CD8-positive, alpha-beta memory T cell (primary cell): ENCODE measurements around the gene SESTD1. TPM values are rescaled to one million over a fixed set of nuclear protein-coding genes. Genes with fewer than 3 reads are reported as not detected.
A peak's percentile ranks its signal among the peaks of the same experiment; 100 is the strongest.
"Not testable (repeated sequence)": the region's sequence is repeated elsewhere in the genome, so short reads cannot be mapped to it uniquely, and the experiment has no call there.

ENCODE experiments used
- CTCF ChIA-PET: fragments of 350-600 bp; sonication (Branson Sonifier 250); formaldehyde crosslinking; loops from one replicate; lab custom pipeline; 2021; ENCODE audit warnings: antibody characterized with exemption; lab: Charles Lee
- POLR2A ChIA-PET: fragments of 350-600 bp; sonication (Branson Sonifier 250); formaldehyde crosslinking; loops from one replicate; lab custom pipeline; 2021; ENCODE audit warnings: antibody characterized with exemption; lab: Charles Lee
- DNase-seq, 5 donors: peaks; one replicate each; pipeline versions ENCODE4 v3.0.0 to v3.0.0-alpha.2; 2020 to 2022; ENCODE audit warnings: mixed read lengths in 1 of 5
- H3K27ac ChIP-seq: one replicate; pipeline ENCODE4 v1.7.0; 2013; ENCODE audit warnings: low read depth, mild to moderate bottlenecking, low read length, moderate library complexity
- H3K27me3 ChIP-seq: 2 replicates; pipeline ENCODE4 v1.7.0; 2013; ENCODE audit warnings: low read length, mild to moderate bottlenecking; ENCODE audit not compliant: insufficient read depth, poor library complexity, severe bottlenecking
- H3K36me3 ChIP-seq: 2 replicates; pipeline ENCODE4 v1.7.0; 2013; ENCODE audit warnings: mild to moderate bottlenecking, low read length, moderate library complexity; ENCODE audit not compliant: insufficient read depth
- H3K4me1 ChIP-seq: 2 replicates; pipeline ENCODE4 v1.7.0; 2013; ENCODE audit warnings: mild to moderate bottlenecking, low read length, moderate library complexity; ENCODE audit not compliant: insufficient read depth
- H3K4me3 ChIP-seq: 2 replicates; pipeline ENCODE4 v1.7.0; 2013; ENCODE audit warnings: mild to moderate bottlenecking, low read length
- H3K9me3 ChIP-seq: 2 replicates; pipeline ENCODE4 v1.7.0; 2013; ENCODE audit warnings: mild to moderate bottlenecking, low read length
- H3K27ac Mint-ChIP-seq, 8 donors: one replicate each; pipeline ENCODE4 v1.8.0; 2020 to 2021; ENCODE audit warnings: mixed read lengths in 8 of 8, mild to moderate bottlenecking in 6 of 8, inconsistent platforms in 3 of 8, moderate library complexity in 3 of 8
- H3K27me3 Mint-ChIP-seq, 2 donors: one replicate each; pipeline ENCODE4 v1.8.0; 2020 to 2021; ENCODE audit warnings: mixed read lengths in 2 of 2, mild to moderate bottlenecking in 1 of 2, moderate library complexity in 1 of 2
- H3K36me3 Mint-ChIP-seq, 3 donors: one replicate each; pipeline ENCODE4 v1.8.0; 2020 to 2021; ENCODE audit warnings: mixed read lengths in 3 of 3, inconsistent platforms in 1 of 3, mild to moderate bottlenecking in 1 of 3
- H3K4me1 Mint-ChIP-seq, 3 donors: one replicate each; pipeline ENCODE4 v1.8.0; 2020 to 2021; ENCODE audit warnings: mixed read lengths in 3 of 3, inconsistent platforms in 1 of 3, mild to moderate bottlenecking in 1 of 3
- H3K4me3 Mint-ChIP-seq, 7 donors: one replicate each; pipeline ENCODE4 v1.8.0; 2020 to 2021; ENCODE audit warnings: mixed read lengths in 7 of 7, mild to moderate bottlenecking in 6 of 7, moderate library complexity in 4 of 7, inconsistent platforms in 2 of 7
- H3K9me3 Mint-ChIP-seq, 5 donors: one replicate each; pipeline ENCODE4 v1.8.0; 2020 to 2022; ENCODE audit warnings: mixed read lengths in 5 of 5, mild to moderate bottlenecking in 3 of 5, moderate library complexity in 2 of 5, inconsistent platforms in 1 of 5
- polyA plus RNA-seq: library from polyadenylated mRNA; unstranded; fragments of 300-500 nt; fragmentation: Illumina TruSeq; gene quantifications from one replicate; pipeline ENCODE4 v1.2.3, GENCODE V29; 2021
- total RNA-seq, 2 experiments: library from RNA; stranded (reverse); gene quantifications; one replicate each; pipeline ENCODE4 v1.2.3, GENCODE V29; 2021

The SESTD1 gene
- total and polyA plus RNA-seq, 3 experiments from 2014 or later, result 1.6 to 3.7 (median 2.2) TPM

- no peaks in the 10 kb centered on the region for H3K27me3 Mint-ChIP-seq
- H3K9me3 Mint-ChIP-seq, result peaks cover 0 to 16% (median 4%) of the 10 kb centered on the region in 5 donors
- Histone ChIP-seq H3K27ac (no peak overlapping the region), H3K4me3 (no peak overlapping the region), H3K9me3 (no peaks in the 10 kb centered on the region), H3K27me3 (no peaks in the 10 kb centered on the region), H3K36me3 (no peaks in the 10 kb centered on the region), H3K4me1 (no peaks in the 10 kb centered on the region)
- peaks cover 7 to 63% (median 21%) of the 10 kb centered on the region in 3 donors for H3K4me1 Mint-ChIP-seq
- no peak for DNase-seq
- ChIA-PET POLR2A (no interaction called here), CTCF (no interaction called here)
- peaks cover 0 to 3% (median 0%) of the 10 kb centered on the region in 3 donors for H3K36me3 Mint-ChIP-seq
- H3K4me3 Mint-ChIP-seq, result no peak overlapping the region
- H3K27ac Mint-ChIP-seq, result no peak overlapping the region
Measured at GRCh38 chr2:179250848-179251504, 13.7 kb downstream of the SESTD1 start.

DNA sequence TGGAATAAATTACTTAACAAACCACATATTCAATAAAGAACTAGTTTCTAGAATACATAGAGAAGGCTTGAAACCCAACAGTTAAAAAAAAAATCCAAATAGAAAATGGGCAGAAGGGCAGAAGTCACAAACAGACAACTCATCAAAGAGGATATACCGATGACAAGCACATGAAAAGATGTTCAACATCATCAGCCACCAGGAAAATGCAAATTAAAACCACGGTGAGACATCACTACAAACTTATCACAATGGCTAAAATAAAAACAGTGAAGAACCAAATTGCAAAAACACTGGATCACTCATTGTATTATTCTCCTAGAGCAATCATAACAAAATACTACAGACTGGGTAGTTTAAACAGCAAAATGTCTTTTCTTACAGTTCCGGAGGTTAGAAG lies 14.5 kb downstream of the SESTD1 start:
- Mint-ChIP-seq H3K27ac (peak overlapping the region in 1 of 8 donors; percentile 25), H3K9me3 (peaks cover 0 to 16% (median 4%) of the 10 kb centered on the region in 5 donors), H3K4me3 (no peak overlapping the region), H3K27me3 (peaks cover 0 to 2% of the 10 kb centered on the region in 2 donors), H3K36me3 (peaks cover 0 to 3% (median 0%) of the 10 kb centered on the region in 3 donors), H3K4me1 (peaks cover 7 to 60% (median 21%) of the 10 kb centered on the region in 3 donors)
- DNase-seq, result no peak
- H3K4me1 ChIP-seq, result no peaks in the 10 kb centered on the region
- POLR2A ChIA-PET, result no interaction called here
- H3K27me3 ChIP-seq, result no peaks in the 10 kb centered on the region
- H3K4me3 ChIP-seq, result no peak overlapping the region
- no peaks in the 10 kb centered on the region for H3K9me3 ChIP-seq
- no peaks in the 10 kb centered on the region for H3K36me3 ChIP-seq
- no peak overlapping the region for H3K27ac ChIP-seq
- CTCF ChIA-PET, result no interaction called here

GRCh38 chr2:179248024-179248348 lies 16.6 kb downstream of the SESTD1 start:
- H3K4me3 ChIP-seq, result no peak overlapping the region
- ChIA-PET POLR2A (no interaction called here), CTCF (no interaction called here)
- H3K9me3 Mint-ChIP-seq, result peaks cover 0 to 16% (median 3%) of the 10 kb centered on the region in 5 donors
- peaks cover 0 to 2% of the 10 kb centered on the region in 2 donors for H3K27me3 Mint-ChIP-seq
- H3K36me3 Mint-ChIP-seq, result peaks cover 0 to 3% (median under 1%) of the 10 kb centered on the region in 3 donors
- no peaks in the 10 kb centered on the region for H3K36me3 ChIP-seq
- no peak for DNase-seq
- no peaks in the 10 kb centered on the region for H3K27me3 ChIP-seq
- H3K4me1 ChIP-seq, result no peaks in the 10 kb centered on the region
- no peaks in the 10 kb centered on the region for H3K9me3 ChIP-seq
- no peak overlapping the region for H3K27ac Mint-ChIP-seq
- peak overlapping the region in 2 of 7 donors; percentile 4 to 45 for H3K4me3 Mint-ChIP-seq
- peaks cover 7 to 51% (median 21%) of the 10 kb centered on the region in 3 donors for H3K4me1 Mint-ChIP-seq
- H3K27ac ChIP-seq, result no peak overlapping the region

GRCh38 chr2:179247318-179248023 lies 17.2 kb downstream of the SESTD1 start:
- DNase-seq, result no peak
- H3K27ac Mint-ChIP-seq, result peak overlapping the region in 1 of 8 donors; percentile 61
- H3K36me3 Mint-ChIP-seq, result peaks cover 0 to 3% (median 2%) of the 10 kb centered on the region in 3 donors
- peaks cover 0 to 16% (median 4%) of the 10 kb centered on the region in 5 donors for H3K9me3 Mint-ChIP-seq
- H3K4me1 Mint-ChIP-seq, result peaks cover 6 to 46% (median 16%) of the 10 kb centered on the region in 3 donors
- Histone ChIP-seq H3K4me1 (no peaks in the 10 kb centered on the region), H3K4me3 (no peak overlapping the region), H3K27ac (no peak overlapping the region), H3K36me3 (no peaks in the 10 kb centered on the region), H3K27me3 (no peaks in the 10 kb centered on the region), H3K9me3 (no peaks in the 10 kb centered on the region)
- H3K4me3 Mint-ChIP-seq, result peak overlapping the region in 2 of 7 donors; percentile 4 to 45
- H3K27me3 Mint-ChIP-seq, result peaks cover 0 to 2% of the 10 kb centered on the region in 2 donors
- CTCF ChIA-PET, result no interaction called here
- POLR2A ChIA-PET, result no interaction called here

GRCh38 chr2:179245843-179246242 lies 18.8 kb downstream of the SESTD1 start:
- H3K36me3 Mint-ChIP-seq, H3K4me3 ChIP-seq, POLR2A ChIA-PET, H3K27me3 Mint-ChIP-seq, H3K27ac Mint-ChIP-seq, CTCF ChIA-PET, H3K27me3 ChIP-seq, H3K4me1 ChIP-seq, DNase-seq, H3K36me3 ChIP-seq, H3K9me3 ChIP-seq, H3K4me3 Mint-ChIP-seq, H3K27ac ChIP-seq: not testable (repeated sequence)
- peaks cover 0 to 14% (median 7%) of the 10 kb centered on the region in 5 donors for H3K9me3 Mint-ChIP-seq
- peaks cover 0 to 29% (median 8%) of the 10 kb centered on the region in 3 donors for H3K4me1 Mint-ChIP-seq

DNA sequence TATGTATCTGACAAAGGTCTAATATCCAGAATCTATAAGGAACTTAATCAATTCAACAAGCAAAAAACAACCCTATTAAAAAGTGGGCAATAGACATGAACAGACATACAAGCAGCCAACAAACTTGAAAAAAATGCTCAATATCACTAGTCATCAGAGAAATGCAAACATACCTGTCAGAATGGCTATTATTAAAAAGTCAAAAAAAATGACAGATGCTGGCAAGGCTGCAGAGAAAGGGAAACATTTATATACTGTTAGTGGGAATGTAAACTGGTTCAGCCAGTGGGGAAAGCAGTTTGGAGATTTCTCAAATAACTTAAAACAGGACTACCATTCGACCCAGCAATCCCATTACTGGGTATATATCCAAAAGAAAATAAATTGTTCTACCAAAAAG lies 21.6 kb downstream of the SESTD1 start:
- peaks cover 3 to 4% of the 10 kb centered on the region in 2 donors for H3K27me3 Mint-ChIP-seq
- peaks cover 0 to 3% (median 2%) of the 10 kb centered on the region in 3 donors for H3K36me3 Mint-ChIP-seq
- DNase-seq, result no peak
- POLR2A ChIA-PET, result no interaction called here
- peaks cover 7 to 31% (median 8%) of the 10 kb centered on the region in 3 donors for H3K4me1 Mint-ChIP-seq
- CTCF ChIA-PET, result no interaction called here
- H3K4me3 Mint-ChIP-seq, result no peak overlapping the region
- Histone ChIP-seq H3K9me3 (no peaks in the 10 kb centered on the region), H3K36me3 (no peaks in the 10 kb centered on the region), H3K4me3 (no peak overlapping the region), H3K27ac (no peak overlapping the region), H3K4me1 (peaks cover 8% of the 10 kb centered on the region), H3K27me3 (no peaks in the 10 kb centered on the region)
- no peak overlapping the region for H3K27ac Mint-ChIP-seq
- peaks cover 0 to 7% (median 3%) of the 10 kb centered on the region in 5 donors for H3K9me3 Mint-ChIP-seq

DNA sequence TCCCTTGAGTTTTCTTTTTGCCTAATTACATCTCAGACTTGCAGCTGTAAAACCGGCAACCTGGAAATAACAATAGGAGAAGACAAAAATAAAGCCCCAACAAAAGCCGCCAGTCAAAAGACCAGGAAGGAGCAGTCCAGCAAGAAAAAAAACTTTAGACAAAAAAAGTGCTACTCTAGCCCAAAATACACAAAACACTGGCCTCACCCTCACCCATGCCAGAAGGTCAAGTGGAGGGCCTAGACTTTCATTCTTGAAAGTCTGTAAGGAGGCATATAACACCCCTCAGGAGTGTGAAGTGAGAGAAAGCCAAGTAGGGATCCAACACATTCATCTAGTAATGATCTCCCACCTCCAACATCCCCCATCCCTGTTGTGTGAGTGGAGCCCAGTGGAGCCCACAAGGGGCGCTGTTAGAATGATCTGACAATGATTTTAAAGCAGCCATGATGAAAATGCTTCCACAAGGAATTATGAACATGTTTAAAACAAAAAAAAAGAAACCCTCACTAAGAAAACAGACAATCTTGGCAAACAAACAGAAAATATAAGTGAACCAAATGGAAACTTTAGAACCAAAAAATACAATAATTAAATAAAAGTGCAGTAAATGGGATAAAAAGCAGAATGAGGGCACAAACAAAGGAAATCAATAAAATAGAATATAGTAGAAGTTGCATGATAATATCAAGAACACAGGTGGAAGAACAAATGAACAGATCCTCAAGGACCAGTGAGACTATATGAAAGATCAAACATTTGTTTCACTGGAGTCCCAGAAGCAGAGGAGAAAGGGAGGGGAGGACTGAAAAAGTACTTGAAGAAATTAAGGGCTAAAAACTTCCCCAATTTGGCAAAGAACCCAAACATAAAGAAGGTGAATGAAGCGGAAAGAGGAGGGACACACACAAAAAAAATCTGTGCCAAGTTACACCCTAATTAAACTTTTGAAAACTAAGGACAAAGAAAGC lies 23.9 kb downstream of the SESTD1 start:
- H3K9me3 Mint-ChIP-seq, result peaks cover 0 to 5% (median 3%) of the 10 kb centered on the region in 5 donors
- no peaks in the 10 kb centered on the region for H3K9me3 ChIP-seq
- H3K4me1 ChIP-seq, result peaks cover 8% of the 10 kb centered on the region
- peaks cover 3 to 4% of the 10 kb centered on the region in 2 donors for H3K27me3 Mint-ChIP-seq
- CTCF ChIA-PET, result no interaction called here
- no peak overlapping the region for H3K27ac Mint-ChIP-seq
- POLR2A ChIA-PET, result no interaction called here
- H3K4me1 Mint-ChIP-seq, result peaks cover 7 to 20% (median 8%) of the 10 kb centered on the region in 3 donors
- DNase-seq, result no peak
- H3K36me3 ChIP-seq, result no peaks in the 10 kb centered on the region
- H3K4me3 ChIP-seq, result no peak overlapping the region
- no peak overlapping the region for H3K4me3 Mint-ChIP-seq
- no peak overlapping the region for H3K27ac ChIP-seq
- H3K36me3 Mint-ChIP-seq, result peaks cover 0 to 2% (median 0%) of the 10 kb centered on the region in 3 donors
- H3K27me3 ChIP-seq, result no peaks in the 10 kb centered on the region
